K562 (cell line): ENCODE measurements around the gene SPATS2. TPM values are rescaled to one million over a fixed set of nuclear protein-coding genes. Genes with fewer than 3 reads are reported as not detected.

Experiments
- MXI1 ChIP-seq: IDR thresholded peaks from 2 replicates; pipeline ENCODE4 v1.6.1; 2011; ENCODE audit warnings: low read depth, mild to moderate bottlenecking, improper control_type of control experiment, low read length
- POLR2G ChIP-seq: fragments of 200-400 bp; formaldehyde crosslinking; IDR thresholded peaks from 2 replicates; pipeline ENCODE4 v1.6.1; 2017; ENCODE audit warnings: low read depth, mild to moderate bottlenecking, antibody characterized with exemption, low read length, moderate library complexity
- REST ChIP-seq, 2 experiments: fragments of 450-650 bp; formaldehyde crosslinking in 1 of 2; IDR thresholded peaks; 2 replicates each; pipeline versions ENCODE4 v1.4.0 to v1.6.1; 2014 to 2020; ENCODE audit warnings: mild to moderate bottlenecking in 2 of 2, borderline replicate concordance in 1 of 2, low read depth in 1 of 2
- TARDBP ChIP-seq: fragments of 450-650 bp; IDR thresholded peaks from 2 replicates; pipeline ENCODE4 v1.6.1; 2016
- ZNF184 ChIP-seq: sonication (generic); formaldehyde crosslinking; IDR thresholded peaks from 2 replicates; pipeline ENCODE4 v1.5.0; 2020; ENCODE audit warnings: missing genetic modification reagents
- ZNF316 ChIP-seq: fragments of 450-650 bp; IDR thresholded peaks from 2 replicates; pipeline ENCODE4 v1.6.1; 2016
- ZNF445 ChIP-seq: fragments of 250-450 bp; sonication (Bioruptor Pico); IDR thresholded peaks from 2 replicates; pipeline ENCODE4 v1.4.0; 2020; ENCODE audit warnings: low read depth, mild to moderate bottlenecking, moderate library complexity
- polyA plus RNA-seq, 8 experiments: library from polyadenylated mRNA; depleted of rRNA in 4 of 8; stranded (reverse) in 5 of 8; unstranded in 3 of 8; fragments of >200 nt; fragmentation: Nextera tagmentation in 2 of 8; fragmentation: Illumina TruSeq in 1 of 8; extraction: Ambion mirVana in 2 of 8; extraction: Trizol in 1 of 8; gene quantifications; 2 replicates each; pipeline versions ENCODE4 v1.2.1 to v1.2.3, GENCODE V29; 2011 to 2014; ENCODE audit warnings: inconsistent platforms in 1 of 8, missing spikeins in 1 of 8
- total RNA-seq, 7 experiments: library from RNA; depleted of rRNA in 6 of 7; stranded (reverse); fragments of >200 nt in 6 of 7; fragmentation: Illumina TruSeq in 2 of 7; extraction: Trizol in 2 of 7; gene quantifications; 2 replicates each; pipeline versions ENCODE4 v1.2.1 to v1.2.3, GENCODE V29; 2011 to 2021; ENCODE audit warnings: low replicate concordance in 1 of 7

Gene SPATS2
- total and polyA plus RNA-seq, 9 of the 15 experiments (the other 6 are each of a cell fraction or from before 2014, with no cell fraction given): 5.4 to 48.2 (median 17.5) TPM

- TF ChIP-seq REST (IDR thresholded peaks at IDR 0.05; ENCODE audit: borderline replicate concordance): peak; percentile 75
- no peak for TF ChIP-seq REST (CRISPR knock-in tag; IDR thresholded peaks at IDR 0.05; ENCODE audit: low read depth)
- TF ChIP-seq ZNF184 (CRISPR knock-in tag): no peak
- TF ChIP-seq POLR2G: peak; percentile 52; the same call in 1 of the 2 replicates
- no peak for TF ChIP-seq ZNF316
- TF ChIP-seq TARDBP: no peak
- TF ChIP-seq MXI1: 0 out of 2 replicates have a peak, but pooled peaks have one; percentile 69
- no peak for TF ChIP-seq ZNF445 (CRISPR knock-in tag)
Observed at GRCh38 chr12:49331380-49332222, 35.7 kb upstream of the SPATS2 start (continued).
